Activated T-helper 17 cell treated with anti-CD3 and anti-CD28 coated beads, Interleukin-2, amount 50 U/mL, for 72 hours (primary cell): ENCODE results near the gene DENND5B. TPM values are rescaled to one million over a fixed set of nuclear protein-coding genes. Genes with fewer than 3 reads are reported as not detected.
"Not testable (repeated sequence)": the region's sequence is repeated elsewhere in the genome, so short reads cannot be mapped to it uniquely, and the experiment has no call there.

Experiments
- ATAC-seq: fragments of 150-1000 bp; cut with Tn5 transposase; replicated peaks from 2 replicates; pipeline ENCODE4 v1.10.0; 2021; ENCODE audit warnings: mild to moderate bottlenecking, moderate library complexity
- H3K27ac Mint-ChIP-seq: one replicate; pipeline ENCODE4 v1.8.0; 2022; ENCODE audit warnings: mixed read lengths
- H3K27me3 Mint-ChIP-seq: one replicate; pipeline ENCODE4 v1.8.0; 2022; ENCODE audit warnings: mixed read lengths
- H3K36me3 Mint-ChIP-seq: one replicate; pipeline ENCODE4 v1.8.0; 2022; ENCODE audit warnings: low read depth, mild to moderate bottlenecking, mixed read lengths
- H3K4me1 Mint-ChIP-seq: one replicate; pipeline ENCODE4 v1.8.0; 2022; ENCODE audit warnings: mixed read lengths
- H3K4me3 Mint-ChIP-seq: one replicate; pipeline ENCODE4 v1.8.0; 2022; ENCODE audit warnings: mild to moderate bottlenecking, mixed read lengths
- H3K9me3 Mint-ChIP-seq: one replicate; pipeline ENCODE4 v1.8.0; 2022; ENCODE audit warnings: mixed read lengths
- total RNA-seq, 2 donors: library from RNA; stranded (reverse); gene quantifications; one replicate each; pipeline ENCODE4 v1.2.3, GENCODE V29; 2022

The DENND5B gene
- total RNA-seq, 2 donors from 2014 or later: 0.58 TPM; not detected in 1

DNA sequence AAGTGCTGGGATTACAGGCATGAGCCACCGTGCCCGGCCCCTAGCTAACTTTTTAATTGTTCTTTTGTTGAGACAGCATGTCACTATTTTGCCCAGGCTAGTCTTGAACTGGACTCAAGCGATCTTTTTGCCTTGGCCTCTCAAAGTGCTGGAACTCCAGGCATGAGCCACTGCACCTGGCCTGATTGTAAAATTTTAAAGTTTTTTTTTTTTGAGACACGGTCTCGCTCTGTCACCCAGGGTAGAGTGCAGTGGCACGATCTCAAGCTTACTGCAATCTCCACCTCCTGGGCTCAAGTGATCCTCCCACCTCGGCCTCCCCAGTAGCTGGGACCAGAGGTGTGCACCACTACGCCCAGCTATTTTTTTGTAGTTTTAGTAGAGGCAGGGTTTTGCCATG is 185.9 kb downstream of the DENND5B start:
- peaks cover 6% of the 10 kb centered on the region for H3K27me3 Mint-ChIP-seq
- H3K4me3 Mint-ChIP-seq: no peak overlapping the region
- H3K27ac Mint-ChIP-seq: no peak overlapping the region

DNA sequence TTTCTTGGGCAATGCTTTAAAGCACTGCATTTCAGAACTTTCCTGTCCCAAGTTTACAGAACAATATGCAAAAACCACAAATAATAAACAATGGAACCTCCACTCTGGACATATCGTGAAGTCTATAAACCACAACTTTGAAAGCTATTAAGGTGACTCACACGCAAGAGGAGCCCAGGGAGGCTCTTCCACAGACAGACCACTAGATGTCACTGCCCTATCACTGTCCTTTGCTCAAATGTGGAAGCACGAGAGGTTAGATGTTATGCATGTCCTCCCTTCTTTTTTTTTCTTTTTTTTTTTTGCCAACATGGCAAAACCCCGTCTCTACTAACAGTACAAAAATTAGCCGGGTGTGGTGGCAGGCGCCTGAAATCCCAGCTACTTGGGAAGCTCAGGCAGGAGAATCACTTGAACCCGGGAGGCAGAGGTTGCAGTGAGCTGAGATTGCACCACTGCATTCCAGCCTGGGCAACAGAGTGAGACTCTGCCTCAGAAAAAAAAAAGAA is 187.8 kb downstream of the DENND5B start:
- ATAC-seq: peak; percentile 92
- H3K9me3 Mint-ChIP-seq: not testable (repeated sequence)

More for the DNA sequence above, 185.9 kb downstream of the DENND5B start:
- ATAC-seq: no peak
- no peaks in the 10 kb centered on the region for H3K9me3 Mint-ChIP-seq
- H3K36me3 Mint-ChIP-seq: no peaks in the 10 kb centered on the region
- no peaks in the 10 kb centered on the region for H3K4me1 Mint-ChIP-seq

DNA sequence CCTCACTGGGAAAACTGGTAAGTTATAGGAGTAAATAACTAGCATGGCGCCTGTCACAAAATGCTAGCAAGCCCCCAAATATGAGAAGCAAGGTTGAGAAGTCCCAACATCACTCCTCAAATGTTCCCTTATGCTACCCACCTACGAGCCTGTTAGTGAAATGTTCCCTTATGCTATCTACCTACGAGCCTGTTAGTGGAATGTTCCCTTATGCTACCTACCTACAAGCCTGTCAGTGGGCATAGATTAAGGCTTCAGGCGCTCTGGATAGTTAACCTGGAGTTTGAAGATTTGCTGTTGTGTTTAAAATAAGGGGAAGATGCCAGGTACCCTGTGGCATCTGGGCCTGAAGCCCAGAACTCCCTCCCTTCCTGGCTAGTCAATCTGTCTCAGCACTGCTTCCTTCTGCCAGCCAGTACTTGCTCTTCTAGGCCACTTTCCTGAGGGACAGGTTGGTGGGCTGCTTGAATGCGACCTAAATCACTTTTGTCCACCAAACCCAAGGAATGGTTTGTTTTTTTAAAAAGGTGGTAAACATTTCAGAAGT is 197.9 kb downstream of the DENND5B start:
- no peaks in the 10 kb centered on the region for H3K27me3 Mint-ChIP-seq
- ATAC-seq: no peak
- H3K4me1 Mint-ChIP-seq: no peaks in the 10 kb centered on the region
- H3K36me3 Mint-ChIP-seq: no peaks in the 10 kb centered on the region
- no peaks in the 10 kb centered on the region for H3K9me3 Mint-ChIP-seq
- no peak overlapping the region for H3K4me3 Mint-ChIP-seq
- no peak overlapping the region for H3K27ac Mint-ChIP-seq

More for the DNA sequence above, 187.8 kb downstream of the DENND5B start:
- H3K4me3 Mint-ChIP-seq, H3K4me1 Mint-ChIP-seq, H3K27ac Mint-ChIP-seq, H3K36me3 Mint-ChIP-seq: not testable (repeated sequence)
- peaks cover 10% of the 10 kb centered on the region for H3K27me3 Mint-ChIP-seq

DNA sequence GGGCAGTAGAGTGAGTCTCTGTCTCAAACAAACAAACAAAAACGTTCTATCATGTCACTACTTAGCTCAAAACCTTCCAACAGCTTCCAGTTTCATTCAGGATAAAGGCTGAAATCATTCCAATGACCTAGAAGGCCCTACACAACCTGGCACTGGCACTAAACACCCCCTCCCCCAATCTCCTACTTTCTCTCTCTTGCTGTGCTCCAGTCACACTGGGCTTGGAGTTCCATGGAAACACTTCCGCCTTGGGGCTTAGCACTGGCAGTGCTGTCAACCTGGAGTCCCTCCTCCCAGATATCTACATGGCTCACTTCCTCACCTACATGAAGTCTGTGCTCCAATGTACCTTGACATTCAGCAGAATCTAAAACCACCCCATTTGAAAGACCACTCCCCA is 199.9 kb downstream of the DENND5B start:
- Mint-ChIP-seq H3K36me3 (no peaks in the 10 kb centered on the region), H3K9me3 (no peaks in the 10 kb centered on the region), H3K4me3 (no peak overlapping the region), H3K27ac (no peak overlapping the region), H3K27me3 (peaks cover 11% of the 10 kb centered on the region), H3K4me1 (no peaks in the 10 kb centered on the region)
- ATAC-seq: no peak

DNA sequence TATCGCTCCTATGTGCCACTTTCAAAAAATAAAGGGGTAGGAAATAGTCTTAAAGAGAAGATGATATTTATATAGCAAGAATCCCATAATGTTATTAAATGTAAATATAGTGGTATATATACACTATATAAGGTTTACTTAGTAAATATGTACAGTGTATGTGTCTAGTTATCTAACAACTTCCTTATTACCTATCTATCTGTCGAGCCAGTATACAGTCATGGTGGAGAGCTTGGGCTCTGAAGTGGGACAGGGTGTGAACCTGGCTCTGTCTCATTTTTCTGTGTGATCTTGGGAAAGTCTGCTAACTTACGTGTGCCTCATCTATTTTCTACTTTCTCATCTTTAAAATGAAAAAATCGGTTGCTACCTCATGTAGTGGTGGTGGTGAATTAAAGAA is 202.2 kb downstream of the DENND5B start:
- no peak for ATAC-seq
- H3K4me1 Mint-ChIP-seq: no peaks in the 10 kb centered on the region
- no peaks in the 10 kb centered on the region for H3K9me3 Mint-ChIP-seq
- peaks cover 11% of the 10 kb centered on the region for H3K27me3 Mint-ChIP-seq
- no peaks in the 10 kb centered on the region for H3K36me3 Mint-ChIP-seq
- no peak overlapping the region for H3K27ac Mint-ChIP-seq
- no peak overlapping the region for H3K4me3 Mint-ChIP-seq

DNA sequence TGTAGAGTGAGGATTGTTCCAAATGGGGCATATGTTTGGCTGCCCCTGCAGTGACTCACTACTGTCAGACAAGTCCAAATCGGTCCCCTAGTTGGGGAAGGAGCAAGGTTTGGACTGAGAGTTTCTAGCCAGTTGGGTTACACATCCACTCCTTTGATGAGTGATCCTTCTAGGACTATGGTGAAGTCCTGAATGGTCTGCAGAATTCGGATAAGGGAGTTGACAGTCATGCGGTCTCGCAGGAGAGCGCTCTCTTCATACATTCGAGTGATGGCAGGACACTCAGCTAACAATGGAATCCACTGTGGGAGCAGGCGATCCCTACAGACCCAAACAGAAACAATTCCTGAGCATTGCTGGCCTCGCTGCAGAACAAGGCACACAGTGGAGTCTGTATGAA is 203.5 kb downstream of the DENND5B start:
- H3K27ac Mint-ChIP-seq: no peak overlapping the region
- no peak for ATAC-seq
- H3K36me3 Mint-ChIP-seq: no peaks in the 10 kb centered on the region
- H3K4me1 Mint-ChIP-seq: no peaks in the 10 kb centered on the region
- H3K4me3 Mint-ChIP-seq: no peak overlapping the region
- H3K27me3 Mint-ChIP-seq: peaks cover 11% of the 10 kb centered on the region
- no peaks in the 10 kb centered on the region for H3K9me3 Mint-ChIP-seq

DNA sequence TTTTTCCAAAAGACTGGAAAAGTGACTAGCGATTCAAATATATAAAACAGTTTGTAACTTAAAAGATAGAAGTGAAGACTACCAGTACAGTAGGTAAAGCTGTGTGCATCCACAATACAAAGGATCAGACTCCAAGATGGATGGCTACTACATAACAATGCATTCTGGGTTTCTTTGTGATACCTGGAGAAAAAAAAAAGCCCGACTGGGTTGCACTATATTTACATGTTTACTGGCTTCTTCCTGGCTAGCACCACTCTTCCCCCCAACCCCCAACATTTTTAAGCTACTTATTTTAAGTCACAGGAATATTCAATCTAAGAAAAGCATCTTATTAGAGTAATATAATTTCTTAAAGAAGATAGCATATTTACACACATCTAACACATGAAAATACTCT is 203.9 kb downstream of the DENND5B start:
- Mint-ChIP-seq H3K36me3 (no peaks in the 10 kb centered on the region), H3K9me3 (no peaks in the 10 kb centered on the region), H3K27me3 (peaks cover 11% of the 10 kb centered on the region), H3K4me3 (no peak overlapping the region), H3K27ac (no peak overlapping the region), H3K4me1 (no peaks in the 10 kb centered on the region)
- ATAC-seq: no peak

DNA sequence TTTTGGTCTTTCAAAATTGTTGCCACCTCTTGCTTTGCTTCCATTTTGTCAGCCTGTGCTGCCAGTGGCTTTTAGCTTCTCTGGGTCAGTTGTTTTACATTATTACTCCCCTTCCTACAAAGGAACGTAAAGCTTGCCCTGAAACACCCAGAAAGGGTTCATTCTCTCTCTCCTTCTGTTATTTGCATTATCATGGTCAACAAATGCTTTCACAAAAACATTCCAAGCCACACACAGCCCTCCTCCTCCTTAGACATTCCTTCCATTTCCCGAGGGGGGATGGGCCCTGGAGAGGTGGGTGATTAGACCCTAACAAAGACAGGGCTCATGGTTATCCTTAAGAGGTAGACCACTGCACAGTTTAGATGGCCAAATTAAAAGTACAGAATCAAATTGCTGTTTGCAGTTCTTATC is 204.6 kb downstream of the DENND5B start:
- H3K9me3 Mint-ChIP-seq: no peaks in the 10 kb centered on the region
- peaks cover 11% of the 10 kb centered on the region for H3K27me3 Mint-ChIP-seq
- ATAC-seq: no peak
- H3K27ac Mint-ChIP-seq: no peak overlapping the region
- no peak overlapping the region for H3K4me3 Mint-ChIP-seq
- H3K4me1 Mint-ChIP-seq: no peaks in the 10 kb centered on the region
- no peaks in the 10 kb centered on the region for H3K36me3 Mint-ChIP-seq

DNA sequence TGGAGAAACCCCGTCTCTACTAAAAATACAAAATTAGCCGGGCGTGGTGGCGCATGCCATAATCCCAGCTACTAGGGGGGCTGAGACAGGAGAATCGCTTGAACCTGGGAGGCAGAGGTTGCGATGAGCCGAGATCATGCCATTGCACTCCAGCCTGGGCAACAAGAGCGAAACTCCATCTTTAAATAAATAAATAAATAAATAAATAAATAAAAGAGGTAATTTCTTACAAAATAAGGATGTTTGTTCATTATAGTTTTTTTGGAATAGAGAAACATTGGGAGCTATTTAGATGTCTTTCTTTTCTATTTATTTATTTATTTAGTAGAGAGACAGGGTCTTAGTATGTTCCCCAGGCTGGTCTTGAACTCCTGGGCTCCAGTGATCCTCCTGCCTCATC is 213.7 kb downstream of the DENND5B start:
- H3K27me3 Mint-ChIP-seq, H3K36me3 Mint-ChIP-seq, H3K4me1 Mint-ChIP-seq, H3K27ac Mint-ChIP-seq, H3K4me3 Mint-ChIP-seq, H3K9me3 Mint-ChIP-seq, ATAC-seq: not testable (repeated sequence)

DNA sequence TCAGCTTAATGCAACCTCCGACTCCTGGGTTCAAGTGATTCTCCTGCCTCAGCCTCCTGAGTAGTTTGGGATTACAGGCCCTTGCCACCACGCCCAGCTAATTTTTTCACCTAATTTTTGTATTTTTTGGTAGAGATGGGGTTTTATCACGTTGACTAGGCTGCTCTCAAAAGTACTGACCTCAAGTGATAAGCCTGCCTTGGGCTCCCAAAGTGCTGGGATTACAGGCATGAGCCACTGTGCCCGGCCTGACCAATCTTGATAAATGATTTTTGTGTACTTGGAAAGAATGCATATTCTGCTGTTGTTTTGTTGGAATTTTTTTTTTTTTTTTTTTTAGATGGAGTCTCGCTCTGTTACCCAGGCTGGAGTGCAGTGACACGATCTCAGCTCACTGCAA is 215.5 kb downstream of the DENND5B start:
- not testable (repeated sequence) for H3K4me3 Mint-ChIP-seq, H3K9me3 Mint-ChIP-seq, H3K27ac Mint-ChIP-seq, H3K36me3 Mint-ChIP-seq, ATAC-seq, H3K27me3 Mint-ChIP-seq, H3K4me1 Mint-ChIP-seq

DNA sequence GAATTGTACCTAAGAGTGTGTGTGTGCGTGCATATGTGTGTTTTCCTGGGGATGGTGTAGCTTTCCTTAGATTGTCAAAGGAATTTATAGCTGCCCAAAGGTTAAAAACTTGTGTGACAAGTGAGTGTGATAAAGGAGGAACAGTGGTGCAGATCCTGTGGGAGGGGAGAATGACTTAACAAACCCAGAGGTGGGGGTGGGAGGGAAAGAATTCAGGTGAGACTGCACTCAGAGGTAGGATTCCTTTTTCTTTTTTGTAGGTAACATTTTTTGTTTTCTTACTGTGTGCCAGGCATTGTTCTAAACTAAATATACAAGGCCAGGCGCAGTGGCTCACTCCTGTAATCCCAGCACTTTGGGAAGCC is 219.7 kb downstream of the DENND5B start:
- H3K27me3 Mint-ChIP-seq: peaks cover 5% of the 10 kb centered on the region

DNA sequence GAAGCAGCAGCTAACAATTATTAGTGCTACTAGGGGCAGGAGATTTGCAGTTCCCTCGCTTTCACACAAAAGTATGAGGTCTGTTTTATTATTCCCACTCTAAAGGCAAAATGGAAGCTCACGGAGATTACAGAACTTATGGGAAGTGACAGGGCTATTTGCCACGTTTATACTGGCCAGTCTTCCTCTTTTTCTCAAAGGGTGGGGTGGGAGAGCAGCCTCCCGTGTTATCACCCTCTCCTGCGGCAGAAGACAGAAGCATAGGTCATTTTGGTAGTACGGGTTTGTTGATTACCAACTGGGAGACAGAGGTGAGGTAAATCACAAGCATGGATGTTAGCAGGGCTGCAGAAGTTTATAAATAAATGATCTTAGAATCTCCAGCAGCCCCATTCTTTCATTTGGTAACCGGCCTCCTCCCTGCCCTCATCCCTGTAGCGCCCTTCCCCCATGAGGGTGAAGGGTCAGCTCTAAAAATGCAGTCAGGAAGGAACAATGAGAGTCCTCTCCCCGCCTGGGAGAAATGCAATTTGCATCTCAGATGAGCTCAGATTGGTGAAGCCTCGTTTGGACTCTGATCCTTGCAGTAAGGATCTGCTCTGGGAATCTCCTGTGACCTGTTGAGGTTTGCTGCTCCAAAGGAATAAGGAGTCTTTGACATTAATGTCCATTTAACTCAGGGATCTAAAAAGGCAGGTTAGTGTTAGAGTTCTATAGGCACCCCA is 220.2 kb downstream of the DENND5B start:
- no peaks in the 10 kb centered on the region for H3K4me1 Mint-ChIP-seq
- H3K4me3 Mint-ChIP-seq: no peak overlapping the region
- H3K9me3 Mint-ChIP-seq: no peaks in the 10 kb centered on the region
- no peak overlapping the region for H3K27ac Mint-ChIP-seq
- ATAC-seq: no peak
- H3K27me3 Mint-ChIP-seq: peaks cover 5% of the 10 kb centered on the region
- H3K36me3 Mint-ChIP-seq: no peaks in the 10 kb centered on the region

More for the DNA sequence above, 219.7 kb downstream of the DENND5B start:
- no peak overlapping the region for H3K27ac Mint-ChIP-seq
- no peaks in the 10 kb centered on the region for H3K36me3 Mint-ChIP-seq
- H3K9me3 Mint-ChIP-seq: no peaks in the 10 kb centered on the region
- no peak for ATAC-seq
- no peaks in the 10 kb centered on the region for H3K4me1 Mint-ChIP-seq
- H3K4me3 Mint-ChIP-seq: no peak overlapping the region

DNA sequence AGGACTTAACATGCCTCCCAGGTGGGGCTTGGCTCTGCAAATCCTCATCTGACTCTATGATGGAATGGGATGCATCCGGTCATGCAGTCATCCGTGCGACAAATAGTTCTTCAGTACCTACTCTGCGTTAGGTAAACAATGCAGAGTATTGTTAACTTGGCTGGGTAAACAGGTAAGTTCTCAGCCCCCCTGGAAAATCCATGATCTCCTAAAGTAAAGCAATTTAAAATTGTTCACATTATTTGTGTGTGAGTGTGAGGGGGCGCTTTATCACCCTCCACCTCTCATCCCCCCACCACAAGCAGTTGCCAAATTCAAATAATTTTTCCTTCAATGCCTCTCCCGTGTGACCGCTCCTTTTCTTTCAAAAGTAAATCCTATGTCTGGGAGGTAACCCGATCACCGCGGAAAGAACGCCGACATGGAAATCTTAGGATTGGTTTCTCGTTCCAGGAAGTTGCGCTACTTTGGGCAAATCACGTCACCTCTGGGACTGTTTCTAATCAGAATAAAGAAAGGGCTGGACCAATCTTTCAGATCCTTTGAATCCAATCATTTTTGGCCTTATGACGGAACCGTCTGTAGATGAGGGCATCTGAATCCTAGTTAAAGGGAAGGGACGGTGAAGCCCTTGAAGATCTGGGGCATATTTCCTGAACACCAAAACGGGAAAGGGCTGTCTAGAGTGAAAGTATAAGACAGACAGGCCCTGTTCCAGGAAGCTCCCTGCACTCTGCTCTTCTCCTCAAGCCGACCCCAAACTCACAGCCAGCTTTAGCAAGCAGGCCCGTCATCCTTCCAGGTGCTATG is 221.0 kb downstream of the DENND5B start:
- no peaks in the 10 kb centered on the region for H3K9me3 Mint-ChIP-seq
- peaks cover 8% of the 10 kb centered on the region for H3K27me3 Mint-ChIP-seq
- H3K4me1 Mint-ChIP-seq: no peaks in the 10 kb centered on the region
- no peaks in the 10 kb centered on the region for H3K36me3 Mint-ChIP-seq
- H3K4me3 Mint-ChIP-seq: no peak overlapping the region
- H3K27ac Mint-ChIP-seq: no peak overlapping the region
- ATAC-seq: no peak

DNA sequence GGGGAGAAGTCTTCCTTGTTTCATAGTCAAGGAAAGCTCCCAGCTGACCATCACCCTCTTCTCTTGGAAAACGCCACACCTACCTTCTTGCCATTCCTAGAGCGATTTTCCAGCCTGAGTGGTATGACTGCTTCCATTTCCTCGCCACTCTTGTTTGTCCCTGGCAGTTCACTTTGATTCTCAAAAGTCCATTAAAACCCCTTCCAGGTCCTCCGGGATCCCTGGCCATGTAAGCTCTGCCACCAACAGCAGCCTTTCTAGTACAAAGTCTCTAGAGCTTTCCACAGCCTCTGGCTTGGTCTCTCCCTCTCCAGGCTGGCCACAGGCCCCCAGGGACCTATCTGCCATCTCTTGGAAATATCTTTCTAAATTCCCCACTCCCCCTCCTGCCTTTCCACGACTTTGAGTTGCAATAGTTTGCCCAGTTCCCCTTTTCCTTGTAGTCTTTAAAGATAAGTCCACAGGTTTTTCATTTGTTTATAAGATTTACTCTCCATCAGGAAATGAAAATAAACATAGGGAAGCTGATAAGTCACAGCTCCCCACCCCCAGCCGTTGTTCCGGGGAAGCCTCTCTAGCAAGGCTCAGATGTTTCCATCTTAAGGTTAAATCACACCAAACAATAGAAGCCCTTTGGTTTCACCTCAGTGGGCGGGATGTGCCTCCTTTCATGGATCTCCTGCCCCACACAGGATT is 222.1 kb downstream of the DENND5B start:
- H3K4me1 Mint-ChIP-seq: no peaks in the 10 kb centered on the region
- H3K36me3 Mint-ChIP-seq: no peaks in the 10 kb centered on the region

More for the DNA sequence above, 222.1 kb downstream of the DENND5B start:
- H3K27ac Mint-ChIP-seq: no peak overlapping the region
- no peak for ATAC-seq
- no peaks in the 10 kb centered on the region for H3K9me3 Mint-ChIP-seq
- H3K27me3 Mint-ChIP-seq: peaks cover 9% of the 10 kb centered on the region
- no peak overlapping the region for H3K4me3 Mint-ChIP-seq
